Panc1 (cell line): ENCODE measurements around the gene CADM1.

Experiments used
- POLR2AphosphoS5 ChIP-seq: IDR thresholded peaks from 2 replicates; pipeline ENCODE4 v1.6.1; 2012; ENCODE audit warnings: mild to moderate bottlenecking, low read depth, low read length, moderate library complexity
- SIN3A ChIP-seq: IDR thresholded peaks from 2 replicates; pipeline ENCODE4 v1.6.1; 2012; ENCODE audit warnings: low read depth, mild to moderate bottlenecking, low read length, moderate library complexity, borderline replicate concordance; ENCODE audit not compliant: insufficient read depth
- TF ChIP-seq, protein P1 (sequence below): fragments of 450-650 bp; IDR thresholded peaks from 2 replicates; pipeline ENCODE4 v1.5.1; 2017; ENCODE audit warnings: mild to moderate bottlenecking
- TF ChIP-seq, protein P2 (sequence below), 2 experiments: IDR thresholded peaks; 2 replicates each; pipeline ENCODE4 v1.6.1; 2011 to 2012; ENCODE audit warnings: low read depth in 2 of 2, control low read depth in 1 of 2, low read length in 1 of 2, mild to moderate bottlenecking in 1 of 2, moderate library complexity in 1 of 2; ENCODE audit not compliant: insufficient read depth in 1 of 2

DNA sequence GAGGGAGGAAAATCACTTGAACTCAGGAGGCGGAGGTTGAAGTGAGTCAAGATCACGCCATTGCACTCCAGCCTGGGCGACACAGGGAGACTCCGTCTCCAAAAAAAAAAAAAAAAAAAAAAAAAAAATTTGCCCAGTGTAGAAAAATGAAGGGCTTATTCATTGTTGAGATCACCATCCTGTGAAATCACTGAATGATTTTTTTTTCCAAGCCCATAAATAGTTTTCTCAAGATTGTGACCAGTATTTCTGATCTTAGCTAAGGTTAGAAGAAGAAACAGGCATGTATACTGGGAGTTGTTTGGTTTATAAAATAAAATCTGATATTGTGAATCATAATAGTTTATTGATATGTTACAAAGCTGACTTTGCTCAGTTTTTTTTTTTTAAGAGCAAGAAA is 269.4 kb downstream of the CADM1 start:
- TF ChIP-seq, protein P1, sequence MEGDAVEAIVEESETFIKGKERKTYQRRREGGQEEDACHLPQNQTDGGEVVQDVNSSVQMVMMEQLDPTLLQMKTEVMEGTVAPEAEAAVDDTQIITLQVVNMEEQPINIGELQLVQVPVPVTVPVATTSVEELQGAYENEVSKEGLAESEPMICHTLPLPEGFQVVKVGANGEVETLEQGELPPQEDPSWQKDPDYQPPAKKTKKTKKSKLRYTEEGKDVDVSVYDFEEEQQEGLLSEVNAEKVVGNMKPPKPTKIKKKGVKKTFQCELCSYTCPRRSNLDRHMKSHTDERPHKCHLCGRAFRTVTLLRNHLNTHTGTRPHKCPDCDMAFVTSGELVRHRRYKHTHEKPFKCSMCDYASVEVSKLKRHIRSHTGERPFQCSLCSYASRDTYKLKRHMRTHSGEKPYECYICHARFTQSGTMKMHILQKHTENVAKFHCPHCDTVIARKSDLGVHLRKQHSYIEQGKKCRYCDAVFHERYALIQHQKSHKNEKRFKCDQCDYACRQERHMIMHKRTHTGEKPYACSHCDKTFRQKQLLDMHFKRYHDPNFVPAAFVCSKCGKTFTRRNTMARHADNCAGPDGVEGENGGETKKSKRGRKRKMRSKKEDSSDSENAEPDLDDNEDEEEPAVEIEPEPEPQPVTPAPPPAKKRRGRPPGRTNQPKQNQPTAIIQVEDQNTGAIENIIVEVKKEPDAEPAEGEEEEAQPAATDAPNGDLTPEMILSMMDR: no peak
- no peak for TF ChIP-seq POLR2AphosphoS5
- no peak for TF ChIP-seq SIN3A
- TF ChIP-seq, protein P2, sequence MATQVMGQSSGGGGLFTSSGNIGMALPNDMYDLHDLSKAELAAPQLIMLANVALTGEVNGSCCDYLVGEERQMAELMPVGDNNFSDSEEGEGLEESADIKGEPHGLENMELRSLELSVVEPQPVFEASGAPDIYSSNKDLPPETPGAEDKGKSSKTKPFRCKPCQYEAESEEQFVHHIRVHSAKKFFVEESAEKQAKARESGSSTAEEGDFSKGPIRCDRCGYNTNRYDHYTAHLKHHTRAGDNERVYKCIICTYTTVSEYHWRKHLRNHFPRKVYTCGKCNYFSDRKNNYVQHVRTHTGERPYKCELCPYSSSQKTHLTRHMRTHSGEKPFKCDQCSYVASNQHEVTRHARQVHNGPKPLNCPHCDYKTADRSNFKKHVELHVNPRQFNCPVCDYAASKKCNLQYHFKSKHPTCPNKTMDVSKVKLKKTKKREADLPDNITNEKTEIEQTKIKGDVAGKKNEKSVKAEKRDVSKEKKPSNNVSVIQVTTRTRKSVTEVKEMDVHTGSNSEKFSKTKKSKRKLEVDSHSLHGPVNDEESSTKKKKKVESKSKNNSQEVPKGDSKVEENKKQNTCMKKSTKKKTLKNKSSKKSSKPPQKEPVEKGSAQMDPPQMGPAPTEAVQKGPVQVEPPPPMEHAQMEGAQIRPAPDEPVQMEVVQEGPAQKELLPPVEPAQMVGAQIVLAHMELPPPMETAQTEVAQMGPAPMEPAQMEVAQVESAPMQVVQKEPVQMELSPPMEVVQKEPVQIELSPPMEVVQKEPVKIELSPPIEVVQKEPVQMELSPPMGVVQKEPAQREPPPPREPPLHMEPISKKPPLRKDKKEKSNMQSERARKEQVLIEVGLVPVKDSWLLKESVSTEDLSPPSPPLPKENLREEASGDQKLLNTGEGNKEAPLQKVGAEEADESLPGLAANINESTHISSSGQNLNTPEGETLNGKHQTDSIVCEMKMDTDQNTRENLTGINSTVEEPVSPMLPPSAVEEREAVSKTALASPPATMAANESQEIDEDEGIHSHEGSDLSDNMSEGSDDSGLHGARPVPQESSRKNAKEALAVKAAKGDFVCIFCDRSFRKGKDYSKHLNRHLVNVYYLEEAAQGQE (IDR thresholded peaks at IDR 0.05; ENCODE audit: insufficient read depth in 1 of 2, low read depth in 2 of 2, low read length in 1 of 2): no peak
